ENCODE results near the gene FLNA. TPM values are rescaled to one million over a fixed set of nuclear protein-coding genes. Genes with fewer than 3 reads are reported as not detected.

FLNA gene
- total and polyA plus RNA-seq, 9 of the 15 experiments (the other 6 are each of a cell fraction or from before 2014, with no cell fraction given): 6.2 to 735 (median 135) TPM

GRCh38 chrX:154401045-154401799 lies 26.8 kb upstream of the FLNA start (continued):
- TF ChIP-seq ARID3A (IDR thresholded peaks at IDR 0.05; ENCODE audit: borderline replicate concordance, low read depth, low read length): no peak
- no peak for TF ChIP-seq BCOR (IDR thresholded peaks at IDR 0.05)
- no peak for TF ChIP-seq GTF2E2 (tag; IDR thresholded peaks at IDR 0.05)
- TF ChIP-seq, protein P1, sequence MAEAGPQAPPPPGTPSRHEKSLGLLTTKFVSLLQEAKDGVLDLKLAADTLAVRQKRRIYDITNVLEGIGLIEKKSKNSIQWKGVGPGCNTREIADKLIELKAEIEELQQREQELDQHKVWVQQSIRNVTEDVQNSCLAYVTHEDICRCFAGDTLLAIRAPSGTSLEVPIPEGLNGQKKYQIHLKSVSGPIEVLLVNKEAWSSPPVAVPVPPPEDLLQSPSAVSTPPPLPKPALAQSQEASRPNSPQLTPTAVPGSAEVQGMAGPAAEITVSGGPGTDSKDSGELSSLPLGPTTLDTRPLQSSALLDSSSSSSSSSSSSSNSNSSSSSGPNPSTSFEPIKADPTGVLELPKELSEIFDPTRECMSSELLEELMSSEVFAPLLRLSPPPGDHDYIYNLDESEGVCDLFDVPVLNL (CRISPR knock-in tag; IDR thresholded peaks at IDR 0.05; ENCODE audit: low read depth): no peak
- TF ChIP-seq ZC3H4 (CRISPR knock-in tag; IDR thresholded peaks at IDR 0.05; ENCODE audit: borderline replicate concordance): peak; percentile 92; the same call in 1 of the 2 replicates
- TF ChIP-seq GABPB2 (CRISPR knock-in tag; conservative IDR thresholded peaks at IDR 0.05): 0 out of 2 replicates have a peak, but pooled peaks have one; percentile 69
- no peak for TF ChIP-seq NKRF (IDR thresholded peaks at IDR 0.05; ENCODE audit: borderline replicate concordance)
- TF ChIP-seq KAT7 (CRISPR knock-in tag; IDR thresholded peaks at IDR 0.05; ENCODE audit: borderline replicate concordance): no peak; the same call in 1 of the 2 replicates
- no peak for TF ChIP-seq FOXJ2 (tag; IDR thresholded peaks at IDR 0.05)
- TF ChIP-seq ZNF592 (IDR thresholded peaks at IDR 0.05): no peak
- TF ChIP-seq, protein P2, sequence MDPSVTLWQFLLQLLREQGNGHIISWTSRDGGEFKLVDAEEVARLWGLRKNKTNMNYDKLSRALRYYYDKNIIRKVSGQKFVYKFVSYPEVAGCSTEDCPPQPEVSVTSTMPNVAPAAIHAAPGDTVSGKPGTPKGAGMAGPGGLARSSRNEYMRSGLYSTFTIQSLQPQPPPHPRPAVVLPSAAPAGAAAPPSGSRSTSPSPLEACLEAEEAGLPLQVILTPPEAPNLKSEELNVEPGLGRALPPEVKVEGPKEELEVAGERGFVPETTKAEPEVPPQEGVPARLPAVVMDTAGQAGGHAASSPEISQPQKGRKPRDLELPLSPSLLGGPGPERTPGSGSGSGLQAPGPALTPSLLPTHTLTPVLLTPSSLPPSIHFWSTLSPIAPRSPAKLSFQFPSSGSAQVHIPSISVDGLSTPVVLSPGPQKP (CRISPR knock-in tag; IDR thresholded peaks at IDR 0.05): no peak
- 0 out of 2 replicates have a peak, but pooled peaks have one; percentile 4 for TF ChIP-seq TAL1 (IDR thresholded peaks at IDR 0.05)
- TF ChIP-seq, protein P3, sequence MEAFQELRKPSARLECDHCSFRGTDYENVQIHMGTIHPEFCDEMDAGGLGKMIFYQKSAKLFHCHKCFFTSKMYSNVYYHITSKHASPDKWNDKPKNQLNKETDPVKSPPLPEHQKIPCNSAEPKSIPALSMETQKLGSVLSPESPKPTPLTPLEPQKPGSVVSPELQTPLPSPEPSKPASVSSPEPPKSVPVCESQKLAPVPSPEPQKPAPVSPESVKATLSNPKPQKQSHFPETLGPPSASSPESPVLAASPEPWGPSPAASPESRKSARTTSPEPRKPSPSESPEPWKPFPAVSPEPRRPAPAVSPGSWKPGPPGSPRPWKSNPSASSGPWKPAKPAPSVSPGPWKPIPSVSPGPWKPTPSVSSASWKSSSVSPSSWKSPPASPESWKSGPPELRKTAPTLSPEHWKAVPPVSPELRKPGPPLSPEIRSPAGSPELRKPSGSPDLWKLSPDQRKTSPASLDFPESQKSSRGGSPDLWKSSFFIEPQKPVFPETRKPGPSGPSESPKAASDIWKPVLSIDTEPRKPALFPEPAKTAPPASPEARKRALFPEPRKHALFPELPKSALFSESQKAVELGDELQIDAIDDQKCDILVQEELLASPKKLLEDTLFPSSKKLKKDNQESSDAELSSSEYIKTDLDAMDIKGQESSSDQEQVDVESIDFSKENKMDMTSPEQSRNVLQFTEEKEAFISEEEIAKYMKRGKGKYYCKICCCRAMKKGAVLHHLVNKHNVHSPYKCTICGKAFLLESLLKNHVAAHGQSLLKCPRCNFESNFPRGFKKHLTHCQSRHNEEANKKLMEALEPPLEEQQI (IDR thresholded peaks at IDR 0.05): no peak
- TF ChIP-seq TBL1XR1 (IDR thresholded peaks at IDR 0.05; ENCODE audit: low read length in 2 of 2): no peak; a peak in 1 of 4 replicates
